ENCODE measurements around the gene LRRC40. TPM values are rescaled to one million over a fixed set of nuclear protein-coding genes. Genes with fewer than 3 reads are reported as not detected.

The LRRC40 gene
- total and polyA plus RNA-seq, 9 of the 15 experiments (the other 6 are each of a cell fraction or from before 2014, with no cell fraction given): 16.1 to 36.2 (median 30.9) TPM

DNA sequence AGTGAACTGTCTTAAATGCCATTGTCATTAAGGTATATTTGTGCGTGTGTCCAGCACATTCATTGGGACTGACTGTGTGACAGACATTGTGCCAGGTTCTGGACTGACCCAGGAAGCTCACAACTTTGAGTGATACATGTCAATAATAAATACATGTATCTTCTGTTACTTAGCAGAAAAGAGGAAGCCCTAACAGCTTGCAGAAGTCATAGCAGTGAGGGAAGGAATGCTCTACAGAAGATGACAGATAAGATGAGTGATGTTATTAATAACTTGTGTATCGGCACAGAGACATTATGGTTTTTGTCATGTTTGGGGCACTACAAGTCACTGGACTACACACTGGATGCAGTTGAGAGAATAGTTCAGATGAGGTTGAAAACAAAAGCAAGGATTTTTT, 14.6 kb upstream of the LRRC40 start (continued):
- TF ChIP-seq, protein P1, sequence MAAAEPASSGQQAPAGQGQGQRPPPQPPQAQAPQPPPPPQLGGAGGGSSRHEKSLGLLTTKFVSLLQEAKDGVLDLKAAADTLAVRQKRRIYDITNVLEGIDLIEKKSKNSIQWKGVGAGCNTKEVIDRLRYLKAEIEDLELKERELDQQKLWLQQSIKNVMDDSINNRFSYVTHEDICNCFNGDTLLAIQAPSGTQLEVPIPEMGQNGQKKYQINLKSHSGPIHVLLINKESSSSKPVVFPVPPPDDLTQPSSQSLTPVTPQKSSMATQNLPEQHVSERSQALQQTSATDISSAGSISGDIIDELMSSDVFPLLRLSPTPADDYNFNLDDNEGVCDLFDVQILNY (CRISPR knock-in tag; IDR thresholded peaks at IDR 0.05): no peak
- TF ChIP-seq XRCC3 (IDR thresholded peaks at IDR 0.05) (no peak), TEAD1 (CRISPR knock-in tag; IDR thresholded peaks at IDR 0.05) (0 out of 4 replicates have a peak, but pooled peaks of 1 of the 2 experiments have one; percentile 8), TEAD4 (IDR thresholded peaks at IDR 0.05; ENCODE audit: low read length) (peak; percentile 45; the same call in 1 of the 2 replicates), TEAD4 (CRISPR knock-in tag; IDR thresholded peaks at IDR 0.05; ENCODE audit: borderline replicate concordance) (no peak), DACH1 (IDR thresholded peaks at IDR 0.05; ENCODE audit: partially characterized antibody) (peak; percentile 24), XRCC4 (IDR thresholded peaks at IDR 0.05; ENCODE audit: extremely low read depth, insufficient read depth, insufficient read length) (no peak), DDX20 (tag; IDR thresholded peaks at IDR 0.05; ENCODE audit: low read depth) (no peak), SPI1 (IDR thresholded peaks at IDR 0.05; ENCODE audit: borderline replicate concordance, low read depth, low read length) (peak; percentile 97), CREBBP (IDR thresholded peaks at IDR 0.05; ENCODE audit: low read depth, low read length) (no peak), GABPB2 (CRISPR knock-in tag; conservative IDR thresholded peaks at IDR 0.05) (no peak), MEF2A (IDR thresholded peaks at IDR 0.05; ENCODE audit: control insufficient read depth, low read depth, low read length) (peak; percentile 51), GABPB1 (CRISPR knock-in tag; IDR thresholded peaks at IDR 0.05) (no peak), NCOA2 (IDR thresholded peaks at IDR 0.05; ENCODE audit: partially characterized antibody in 2 of 2) (no peak), HMGN3 (IDR thresholded peaks at IDR 0.05; ENCODE audit: borderline replicate concordance, extremely low read depth, insufficient read length, low read depth, low read length) (no peak), DPF2 (IDR thresholded peaks at IDR 0.05) (peak; percentile 42; the same call in 1 of the 2 replicates), EP300 (IDR thresholded peaks at IDR 0.05; ENCODE audit: low read length) (0 out of 2 replicates have a peak, but pooled peaks have one; percentile 12), MYNN (IDR thresholded peaks at IDR 0.05) (no peak), MYNN (CRISPR knock-in tag; IDR thresholded peaks at IDR 0.05) (no peak)
- TF ChIP-seq, protein P2, sequence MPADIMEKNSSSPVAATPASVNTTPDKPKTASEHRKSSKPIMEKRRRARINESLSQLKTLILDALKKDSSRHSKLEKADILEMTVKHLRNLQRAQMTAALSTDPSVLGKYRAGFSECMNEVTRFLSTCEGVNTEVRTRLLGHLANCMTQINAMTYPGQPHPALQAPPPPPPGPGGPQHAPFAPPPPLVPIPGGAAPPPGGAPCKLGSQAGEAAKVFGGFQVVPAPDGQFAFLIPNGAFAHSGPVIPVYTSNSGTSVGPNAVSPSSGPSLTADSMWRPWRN (IDR thresholded peaks at IDR 0.05; ENCODE audit: low read depth): no peak
- TF ChIP-seq, protein P3, sequence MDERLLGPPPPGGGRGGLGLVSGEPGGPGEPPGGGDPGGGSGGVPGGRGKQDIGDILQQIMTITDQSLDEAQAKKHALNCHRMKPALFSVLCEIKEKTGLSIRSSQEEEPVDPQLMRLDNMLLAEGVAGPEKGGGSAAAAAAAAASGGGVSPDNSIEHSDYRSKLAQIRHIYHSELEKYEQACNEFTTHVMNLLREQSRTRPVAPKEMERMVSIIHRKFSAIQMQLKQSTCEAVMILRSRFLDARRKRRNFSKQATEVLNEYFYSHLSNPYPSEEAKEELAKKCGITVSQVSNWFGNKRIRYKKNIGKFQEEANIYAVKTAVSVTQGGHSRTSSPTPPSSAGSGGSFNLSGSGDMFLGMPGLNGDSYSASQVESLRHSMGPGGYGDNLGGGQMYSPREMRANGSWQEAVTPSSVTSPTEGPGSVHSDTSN (CRISPR knock-in tag; IDR thresholded peaks at IDR 0.05; ENCODE audit: low read depth): no peak
- TF ChIP-seq, protein P3 (tag; conservative IDR thresholded peaks at IDR 0.05; ENCODE audit: low read depth): peak; percentile 93
- TF ChIP-seq, protein P4, sequence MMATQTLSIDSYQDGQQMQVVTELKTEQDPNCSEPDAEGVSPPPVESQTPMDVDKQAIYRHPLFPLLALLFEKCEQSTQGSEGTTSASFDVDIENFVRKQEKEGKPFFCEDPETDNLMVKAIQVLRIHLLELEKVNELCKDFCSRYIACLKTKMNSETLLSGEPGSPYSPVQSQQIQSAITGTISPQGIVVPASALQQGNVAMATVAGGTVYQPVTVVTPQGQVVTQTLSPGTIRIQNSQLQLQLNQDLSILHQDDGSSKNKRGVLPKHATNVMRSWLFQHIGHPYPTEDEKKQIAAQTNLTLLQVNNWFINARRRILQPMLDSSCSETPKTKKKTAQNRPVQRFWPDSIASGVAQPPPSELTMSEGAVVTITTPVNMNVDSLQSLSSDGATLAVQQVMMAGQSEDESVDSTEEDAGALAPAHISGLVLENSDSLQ (IDR thresholded peaks at IDR 0.05): peak; percentile 85
- TF ChIP-seq, protein P5, sequence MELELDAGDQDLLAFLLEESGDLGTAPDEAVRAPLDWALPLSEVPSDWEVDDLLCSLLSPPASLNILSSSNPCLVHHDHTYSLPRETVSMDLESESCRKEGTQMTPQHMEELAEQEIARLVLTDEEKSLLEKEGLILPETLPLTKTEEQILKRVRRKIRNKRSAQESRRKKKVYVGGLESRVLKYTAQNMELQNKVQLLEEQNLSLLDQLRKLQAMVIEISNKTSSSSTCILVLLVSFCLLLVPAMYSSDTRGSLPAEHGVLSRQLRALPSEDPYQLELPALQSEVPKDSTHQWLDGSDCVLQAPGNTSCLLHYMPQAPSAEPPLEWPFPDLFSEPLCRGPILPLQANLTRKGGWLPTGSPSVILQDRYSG (tag; conservative IDR thresholded peaks at IDR 0.05; ENCODE audit: low read depth): 0 out of 2 replicates have a peak, but pooled peaks have one; percentile 10
